Activated gamma-delta T cell (primary cell): ENCODE measurements around the gene SGF29.
"Not testable (repeated sequence)": the region's sequence is repeated elsewhere in the genome, so short reads cannot be mapped to it uniquely, and the experiment has no call there.

Experiments used
- DNase-seq: peaks from one replicate; lab custom pipeline; 2025; lab: John Stamatoyannopoulos, UW

Gene SGF29

DNA sequence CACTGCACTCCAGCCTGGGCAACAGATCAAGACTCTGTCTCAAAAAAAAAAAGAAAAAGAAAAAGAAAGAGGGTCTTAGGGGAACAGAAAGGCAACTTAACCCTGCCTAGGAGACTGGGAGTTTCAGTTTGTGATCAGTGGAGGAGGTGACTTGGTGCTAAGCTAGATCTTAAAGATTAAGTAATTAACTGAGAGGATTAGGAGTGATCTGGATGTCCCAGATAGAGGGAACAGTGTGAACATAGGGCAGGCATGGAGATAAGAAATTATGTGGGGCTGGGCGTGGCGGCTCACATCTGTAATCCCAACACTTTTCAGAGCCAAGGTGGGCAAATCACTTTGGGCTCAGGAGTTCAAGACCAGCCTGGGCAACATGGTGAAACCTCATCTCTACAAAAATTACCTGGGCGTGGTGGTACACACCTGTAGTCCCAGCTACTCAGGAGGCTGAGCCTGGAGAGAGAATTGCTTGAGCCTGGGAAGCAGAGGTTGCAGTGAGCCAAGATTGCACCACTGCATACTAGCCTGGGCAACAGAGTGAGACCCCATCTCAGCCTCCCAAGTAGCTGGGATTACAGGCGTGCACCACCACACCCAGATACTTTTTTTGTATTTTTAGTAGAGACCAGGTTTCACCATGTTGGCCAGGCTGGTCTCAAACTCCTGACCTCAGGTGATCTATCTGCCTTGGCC lies 12.7 kb downstream of the SGF29 start:
- not testable (repeated sequence) for DNase-seq

GRCh38 chr16:28567292-28567691 lies 13.6 kb downstream of the SGF29 start:
- DNase-seq = no peak

- DNase-seq = no peak
Observed at GRCh38 chr16:28569021-28569420, 15.3 kb downstream of the SGF29 start.

GRCh38 chr16:28569968-28570752 lies 16.4 kb downstream of the SGF29 start:
- DNase-seq = no peak

DNA sequence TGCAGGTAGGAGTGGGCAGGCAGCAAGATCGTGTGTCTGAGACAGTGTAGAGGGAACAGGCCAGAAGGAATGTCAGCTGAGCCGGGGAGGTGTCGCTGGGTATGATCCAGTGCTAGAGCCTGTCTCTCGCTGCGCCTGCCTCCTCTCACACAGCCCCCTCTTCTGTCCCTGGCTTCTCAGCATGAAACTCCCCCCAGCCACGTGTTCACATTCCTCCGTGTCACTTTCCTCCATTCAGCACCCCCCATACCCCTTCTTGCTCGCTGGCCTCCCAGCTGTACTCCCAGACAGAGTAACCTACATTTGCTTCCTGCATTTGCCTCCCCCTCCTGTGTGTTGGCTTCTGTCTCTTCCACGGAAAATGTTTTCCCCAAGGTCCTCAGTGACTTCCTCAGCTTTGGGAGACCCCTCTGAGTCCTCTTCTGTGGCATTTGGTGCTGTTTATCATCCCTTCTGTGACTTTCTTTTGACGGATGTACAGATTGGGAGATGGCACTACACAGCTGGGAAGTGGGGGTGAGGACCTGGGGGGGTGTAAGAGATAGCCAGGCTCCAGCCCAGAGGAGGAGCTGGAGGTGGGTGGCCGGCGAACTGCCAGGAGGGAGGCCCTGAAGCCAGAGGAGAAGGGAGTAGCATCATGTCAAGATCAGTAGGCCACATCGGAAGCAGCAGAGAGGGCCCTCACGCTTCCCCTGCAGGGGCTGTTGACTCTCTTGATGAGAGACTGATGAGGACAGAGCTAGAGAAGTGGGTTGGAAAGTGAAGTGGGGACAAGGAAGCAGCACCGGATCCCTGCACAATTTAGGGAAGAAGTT lies 19.2 kb downstream of the SGF29 start:
- DNase-seq = no peak

GRCh38 chr16:28573738-28574718 lies 20.3 kb downstream of the SGF29 start:
- DNase-seq = no peak

DNA sequence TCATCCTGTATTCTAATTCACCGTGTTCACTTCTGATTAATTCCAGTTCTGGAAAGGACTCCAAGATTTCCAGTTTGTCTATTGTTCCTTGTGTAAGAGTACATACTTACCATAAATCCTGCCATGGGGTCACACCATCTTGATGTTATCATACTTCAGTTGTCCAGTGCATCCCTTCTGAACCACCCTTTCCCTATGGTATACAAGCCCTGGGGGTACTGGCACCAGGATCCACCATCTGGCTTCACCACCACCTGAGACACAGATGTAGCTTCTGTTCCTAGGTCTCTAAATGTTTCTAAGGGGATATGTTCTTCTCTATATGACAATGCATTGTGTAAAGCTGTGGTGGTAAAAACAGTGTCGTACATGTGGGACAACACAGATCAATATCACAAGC lies 21.2 kb downstream of the SGF29 start:
- no peak for DNase-seq

DNA sequence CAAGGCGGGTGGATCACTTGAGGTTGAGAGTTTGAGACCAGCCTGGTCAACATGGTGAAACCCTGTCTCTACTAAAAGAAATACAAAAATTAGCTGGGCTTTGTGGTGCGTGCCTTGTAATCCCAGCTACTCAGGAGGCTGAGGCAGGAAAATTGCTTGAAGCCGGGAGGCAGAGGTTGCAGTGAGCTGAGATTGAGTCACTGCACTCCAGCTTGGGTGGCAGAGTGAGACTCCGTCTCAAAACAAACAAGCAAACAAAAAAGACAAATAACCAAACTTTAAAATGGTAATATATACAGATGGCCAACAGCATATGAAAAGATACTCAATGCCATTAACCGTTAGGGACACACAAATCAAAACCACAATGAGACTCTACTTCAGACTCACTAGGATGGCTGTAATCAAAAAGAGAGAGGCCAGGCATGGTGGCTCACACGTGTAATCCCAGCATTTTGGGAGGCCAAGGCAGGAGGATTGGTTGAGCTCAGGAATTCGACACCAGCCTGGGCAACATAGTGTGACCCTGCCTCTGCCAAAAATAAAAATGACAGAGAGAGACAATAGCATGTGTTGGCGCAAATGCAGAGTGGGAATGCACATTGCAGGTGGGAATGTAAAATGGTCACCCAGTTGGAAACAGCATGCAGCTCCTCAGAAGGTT lies 21.9 kb downstream of the SGF29 start:
- no peak for DNase-seq

DNA sequence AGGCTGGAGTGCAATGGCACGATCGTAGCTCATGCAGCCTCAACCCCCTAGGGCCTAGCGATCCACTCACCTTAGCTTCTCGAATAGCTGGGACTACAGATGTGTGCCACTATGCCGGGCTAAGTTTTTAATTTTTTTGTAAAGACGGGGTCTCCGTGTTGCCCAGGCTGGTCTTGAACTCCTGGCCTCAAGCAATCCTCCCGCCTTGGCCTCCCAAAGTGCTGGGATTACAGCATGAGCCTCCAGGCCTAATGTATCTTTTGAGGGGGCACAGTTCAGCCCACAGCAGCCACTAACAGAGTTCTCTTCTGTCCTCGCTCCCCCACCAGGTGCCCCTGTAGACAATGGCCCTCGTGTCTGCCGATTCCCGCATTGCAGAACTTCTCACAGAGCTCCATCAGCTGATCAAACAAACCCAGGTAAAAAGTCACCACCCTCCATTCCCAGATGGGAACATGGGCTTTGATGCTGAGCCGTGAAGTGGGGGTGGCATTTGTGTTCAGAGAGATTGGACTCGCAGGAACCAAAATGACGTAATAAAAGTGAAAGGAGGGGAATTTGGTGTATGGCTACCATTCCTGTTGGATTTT lies 27.1 kb downstream of the SGF29 start:
- no peak for DNase-seq

GRCh38 chr16:28585674-28586073 lies 32.0 kb downstream of the SGF29 start:
- DNase-seq = no peak

GRCh38 chr16:28586466-28586865 lies 32.7 kb downstream of the SGF29 start:
- no peak for DNase-seq

- DNase-seq = no peak
Observed at GRCh38 chr16:28587386-28587785, 33.7 kb downstream of the SGF29 start.

DNA sequence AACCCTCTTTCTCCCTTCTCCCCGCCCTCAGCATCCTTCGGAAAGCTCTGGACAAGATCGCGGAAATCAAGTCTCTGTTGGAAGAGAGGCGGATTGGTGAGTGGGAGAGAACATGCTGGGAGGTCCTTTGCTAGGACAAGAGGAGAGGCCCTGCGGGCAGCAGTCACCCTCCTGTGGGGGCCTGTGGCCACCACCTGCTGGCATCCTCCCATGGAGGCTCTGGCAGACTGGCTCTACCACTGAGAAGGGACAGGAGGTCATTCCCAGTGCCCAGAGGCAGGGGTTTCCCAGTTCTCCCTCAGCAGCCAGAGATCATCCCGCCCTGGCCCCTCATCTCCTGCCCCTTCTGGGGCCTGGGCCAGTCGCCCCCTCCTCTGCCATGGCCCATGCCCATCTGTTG lies 35.3 kb downstream of the SGF29 start:
- no peak for DNase-seq

DNA sequence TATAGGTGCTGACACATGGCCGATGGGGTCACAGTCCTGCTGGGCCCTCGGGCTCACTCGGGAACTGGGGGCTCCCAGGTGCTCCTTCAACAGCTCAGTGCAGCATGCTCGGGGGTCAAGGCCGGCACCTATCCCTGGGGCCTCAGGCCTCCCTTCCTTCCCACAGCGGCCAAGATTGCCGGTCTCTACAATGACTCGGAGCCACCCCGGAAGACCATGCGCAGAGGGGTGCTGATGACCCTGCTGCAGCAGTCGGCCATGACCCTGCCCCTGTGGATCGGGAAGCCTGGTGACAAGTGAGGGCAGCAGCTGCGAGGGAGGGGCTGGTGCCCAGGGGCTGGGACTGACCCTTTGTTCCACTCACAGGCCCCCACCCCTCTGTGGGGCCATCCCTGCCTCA lies 36.2 kb downstream of the SGF29 start:
- DNase-seq = no peak

GRCh38 chr16:28590384-28591340 lies 36.9 kb downstream of the SGF29 start:
- DNase-seq = no peak

DNA sequence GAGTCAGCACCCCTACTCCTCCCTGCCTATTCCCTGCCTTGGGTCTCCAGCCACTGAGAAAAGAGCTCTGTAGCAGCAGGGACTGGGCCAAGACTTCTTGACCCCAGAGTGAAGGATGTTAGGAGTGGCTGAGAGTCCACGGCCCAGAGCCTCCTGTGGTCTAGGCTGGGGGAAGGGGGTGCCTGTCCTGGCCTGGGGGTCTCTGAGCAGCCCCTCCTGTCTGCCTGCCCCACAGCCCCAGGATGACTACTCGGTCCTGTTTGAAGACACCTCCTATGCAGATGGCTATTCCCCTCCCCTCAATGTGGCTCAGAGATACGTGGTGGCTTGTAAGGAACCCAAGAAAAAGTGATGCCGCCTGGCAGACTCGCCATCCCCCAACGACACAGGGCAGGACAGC lies 37.6 kb downstream of the SGF29 start:
- no peak for DNase-seq

DNA sequence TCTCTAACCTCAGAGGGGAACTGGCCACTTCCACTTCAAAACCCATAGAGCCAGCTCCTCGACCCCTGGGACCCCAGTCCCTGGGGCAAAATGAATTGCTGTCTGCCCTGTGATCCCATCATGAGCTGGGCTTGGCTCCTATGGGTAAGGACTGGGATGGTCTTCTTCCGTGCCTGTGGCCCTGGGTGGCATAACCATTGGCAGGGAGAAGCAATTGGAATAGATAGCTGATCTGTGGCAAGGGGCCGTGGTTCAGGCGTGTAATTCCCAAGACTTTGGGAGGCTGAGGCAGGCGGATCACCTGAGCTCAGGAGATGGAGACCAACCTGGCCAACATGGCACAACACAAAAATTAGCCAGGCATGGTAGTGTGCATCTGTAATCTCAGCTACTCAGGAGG lies 38.8 kb downstream of the SGF29 start:
- DNase-seq = no peak

- DNase-seq = no peak
Observed at GRCh38 chr16:28592979-28593553, 39.3 kb downstream of the SGF29 start.

GRCh38 chr16:28595451-28595850 lies 41.7 kb downstream of the SGF29 start:
- not testable (repeated sequence) for DNase-seq
